Heart right ventricle (tissue), 16 donors: ENCODE results near the gene ACKR3. TPM values are rescaled to one million over a fixed set of nuclear protein-coding genes. Genes with fewer than 3 reads are reported as not detected.

Source experiments
- ATAC-seq, 8 donors: fragments of 200-7000 bp; cut with Tn5 transposase; one replicate each; pipeline ENCODE4 v1.9.1; 2020; ENCODE audit warnings: mild to moderate bottlenecking in 8 of 8, moderate library complexity in 8 of 8, moderate number of reproducible peaks in 1 of 8
- DNase-seq, 2 donors: peaks; one replicate each; pipeline ENCODE4 v3.0.0-alpha.2; 2020
- H3K27ac ChIP-seq, 10 donors: fragments of 200-600 bp; sonication (generic) in 2 of 10; one replicate each; pipeline versions ENCODE4 v1.5.0 to v1.8.0; 2020 to 2022; ENCODE audit warnings: mild to moderate bottlenecking in 3 of 10
- H3K27me3 ChIP-seq, 7 donors: fragments of 200-600 bp; one replicate each; pipeline ENCODE4 v1.8.0; 2021 to 2022; ENCODE audit warnings: mild to moderate bottlenecking in 2 of 7
- H3K36me3 ChIP-seq, 9 donors: fragments of 200-600 bp; sonication (generic) in 1 of 9; one replicate each; pipeline versions ENCODE4 v1.5.0 to v1.8.0; 2020 to 2022; ENCODE audit warnings: mild to moderate bottlenecking in 2 of 9
- H3K4me1 ChIP-seq, 9 donors: fragments of 200-600 bp; sonication (generic) in 1 of 9; one replicate each; pipeline versions ENCODE4 v1.5.0 to v1.8.0; 2020 to 2022; ENCODE audit warnings: mild to moderate bottlenecking in 4 of 9
- H3K4me3 ChIP-seq, 10 donors: fragments of 200-600 bp; sonication (generic) in 2 of 10; one replicate each; pipeline versions ENCODE4 v1.5.0 to v1.8.0; 2020 to 2022; ENCODE audit warnings: mild to moderate bottlenecking in 7 of 10, moderate library complexity in 2 of 10
- H3K9me3 ChIP-seq, 11 donors: fragments of 200-600 bp in 10 of 11; sonication (generic) in 2 of 11; one replicate each; pipeline versions ENCODE4 v1.5.0 to v1.8.0; 2013 to 2022; ENCODE audit warnings: mild to moderate bottlenecking in 2 of 11, control low read depth in 1 of 11, moderate library complexity in 1 of 11
- CTCF ChIP-seq, 9 donors: fragments of 200-600 bp; sonication (generic) in 2 of 9; IDR thresholded peaks; one replicate each; pipeline versions ENCODE4 v1.5.0 to v1.8.0; 2021 to 2022; ENCODE audit warnings: antibody characterized with exemption in 9 of 9, mild to moderate bottlenecking in 5 of 9, moderate library complexity in 1 of 9
- WGBS, 2 donors: extraction: QIAGEN DNeasy Blood & Tissue Kit; methylation state at CpG; one replicate each; pipeline ENCODE4 v1.1.7; 2013; ENCODE audit warnings: inconsistent platforms in 1 of 2; 5-methylcytosine and 5-hydroxymethylcytosine counted together
- intact Hi-C, 10 donors: fragments of 100-400 bp; cut with DNase I; formaldehyde crosslinking; loops; one replicate each; pipeline versions ENCODE4 v1.11.1 to v1.14.2; 2022
- polyA plus RNA-seq, 2 donors: library from polyadenylated mRNA; stranded (reverse); fragments of 200-250 nt; gene quantifications; one replicate each; pipeline ENCODE4 v1.2.3, GENCODE V29; 2013
- total RNA-seq, 10 donors: library from RNA; stranded (reverse); fragmentation: NEBNext Ultra II Directional in 3 of 10; extraction: Animal tissue kit (Norgen Biotek cat#: 25700) in 3 of 10; gene quantifications; one replicate each; pipeline versions ENCODE4 v1.2.1 to v1.2.4, GENCODE V29; 2021 to 2023
- donor health status: Arrhythmogenic right ventricular cardiomyopathy.
- donor health status: ischemic (EF 13 %, LVEDD 7.1; RV severe dilation, severe dysfunction).
- donor health status: healthy with polysubstance abuse.
- donor health status: DM: no; HTN: yes; CAD: no.
- donor health status: DM: no; HTN: no; CAD: no.
- donor health status: ischemic (EF 25% LVEDD 6.9; RV normal size, moderate dysfunction).
- donor health status: ischemic (EF 25% LVEDD 5.7; RV mildly dilated, moderate dysfunction).
- donor health status: healthy.
- donor health status: DM: yes; HTN: yes; CAD: no.
- donor health status: Ischemic cardiomyopathy.
- donor health status: ischemic (EF 35%, LVEDD 5.7; RV mildly dilated, moderate dysfunction).
- donor health status: nonischemic (EF 11% LVEDD 7.7; RV severe dilation, severe dysfunction).
- donor health status: DM: yes; HTN: yes; CAD: no.
- donor health status: PGD.
- donor health status: ischemic (EF 29% LVEDD 5.4; RV normal size, mild dysfunction).
- donor health status: nonischemic (EF 23%, LVEDD 6.1; RV moderate dilation, normal function).

ACKR3 gene
- total and polyA plus RNA-seq, 12 donors, result 17.7 to 102 (median 42.5) TPM

- no peaks in the 10 kb centered on the region for H3K27me3 ChIP-seq
- intact Hi-C loops, result no loop called here
- H3K4me1 ChIP-seq, result peaks cover 0 to 33% (median 0%) of the 10 kb centered on the region in 9 donors
- peak overlapping the region in 1 of 10 donors; percentile 73 for H3K27ac ChIP-seq
- H3K9me3 ChIP-seq, result peaks cover 0 to 12% (median 0%) of the 10 kb centered on the region in 11 donors
- no peak for TF ChIP-seq CTCF (IDR thresholded peaks at IDR 0.05)
- H3K36me3 ChIP-seq, result no peaks in the 10 kb centered on the region
- DNase-seq (no peak), ATAC-seq (no peak)
- no peak overlapping the region for H3K4me3 ChIP-seq
- 88 to 89% methylated on average over 11 of the region's 11 CpGs for WGBS, 2 donors
Observed at GRCh38 chr2:236545248-236545658, 24.4 kb upstream of the ACKR3 start.

GRCh38 chr2:236545814-236546480, 23.7 kb upstream of the ACKR3 start:
- Histone ChIP-seq H3K4me3 (no peak overlapping the region), H3K27me3 (no peaks in the 10 kb centered on the region), H3K4me1 (peaks cover 0 to 33% (median 0%) of the 10 kb centered on the region in 9 donors), H3K27ac (peak overlapping the region in 1 of 10 donors; percentile 73), H3K36me3 (no peaks in the 10 kb centered on the region), H3K9me3 (peaks cover 0 to 12% (median 0%) of the 10 kb centered on the region in 11 donors)
- TF ChIP-seq CTCF (IDR thresholded peaks at IDR 0.05), result no peak
- peak in 2 of 8 donors; percentile 34 to 63 for ATAC-seq
- 54 to 57% methylated on average over 13 of the region's 13 CpGs for WGBS, 2 donors
- intact Hi-C loops, result no loop called here
- DNase-seq, result no peak

- H3K4me1 ChIP-seq, result peaks cover 0 to 38% (median 0%) of the 10 kb centered on the region in 9 donors
- 68 to 83% methylated on average over 7 of the region's 7 CpGs for WGBS, 2 donors
- H3K4me3 ChIP-seq, result no peak overlapping the region
- DNase-seq (no peak), ATAC-seq (peak in 3 of 8 donors; percentile 14 to 52 (median 46))
- intact Hi-C loops, result no loop called here
- peaks cover 0 to 12% (median 0%) of the 10 kb centered on the region in 11 donors for H3K9me3 ChIP-seq
- no peaks in the 10 kb centered on the region for H3K36me3 ChIP-seq
- peak overlapping the region in 1 of 10 donors; percentile 73 for H3K27ac ChIP-seq
- H3K27me3 ChIP-seq, result no peaks in the 10 kb centered on the region
- TF ChIP-seq CTCF (IDR thresholded peaks at IDR 0.05), result no peak
Observed at GRCh38 chr2:236546561-236547002, 23.0 kb upstream of the ACKR3 start.

- Histone ChIP-seq H3K27me3 (no peaks in the 10 kb centered on the region), H3K36me3 (no peaks in the 10 kb centered on the region), H3K27ac (peak overlapping the region in 1 of 10 donors; percentile 31), H3K4me1 (peaks cover 0 to 47% (median 0%) of the 10 kb centered on the region in 9 donors), H3K9me3 (peaks cover 0 to 12% (median 0%) of the 10 kb centered on the region in 11 donors), H3K4me3 (no peak overlapping the region)
- no peak for TF ChIP-seq CTCF (IDR thresholded peaks at IDR 0.05)
- DNase-seq (no peak), ATAC-seq (no peak)
- intact Hi-C loops, result no loop called here
- 88 to 93% methylated on average over 1 of the region's 1 CpG for WGBS, 2 donors
Observed at GRCh38 chr2:236547725-236548124, 21.9 kb upstream of the ACKR3 start.
